OCI-LY1 (cell line): ENCODE results near the gene TRIOBP.

ENCODE experiments used
- H2AFZ ChIP-seq: fragments of 200-600 bp; sonication (generic), shearing (Covaris generic); 2 replicates; pipeline ENCODE4 v1.6.0; 2014; ENCODE audit warnings: antibody characterized with exemption, mild to moderate bottlenecking, low read length
- H3F3A ChIP-seq: fragments of 200-600 bp; sonication (generic), shearing (Covaris generic); 2 replicates; pipeline ENCODE4 v1.6.0; 2014; ENCODE audit warnings: mild to moderate bottlenecking, antibody characterized with exemption, low read length, moderate library complexity; ENCODE audit not compliant: insufficient read depth
- H3K27ac ChIP-seq: fragments of 200-600 bp; sonication (generic); 2 replicates; pipeline ENCODE4 v1.5.1; 2014; ENCODE audit warnings: low read length, mixed run types, mild to moderate bottlenecking, low read depth; ENCODE audit not compliant: poor library complexity, severe bottlenecking
- H3K27me3 ChIP-seq: fragments of 200-600 bp; sonication (generic); 2 replicates; pipeline ENCODE4 v1.6.0; 2014; ENCODE audit warnings: antibody characterized with exemption, mild to moderate bottlenecking, low read length, moderate library complexity; ENCODE audit not compliant: insufficient read depth
- H3K36me3 ChIP-seq: fragments of 200-600 bp; sonication (generic); 2 replicates; pipeline ENCODE4 v1.6.1; 2014; ENCODE audit warnings: mild to moderate bottlenecking, antibody characterized with exemption, low read length, moderate library complexity, mixed read lengths; ENCODE audit not compliant: insufficient read depth
- H3K4me1 ChIP-seq: fragments of 200-600 bp; sonication (generic); 2 replicates; pipeline ENCODE4 v1.5.1; 2014; ENCODE audit warnings: mild to moderate bottlenecking, low read length, moderate library complexity; ENCODE audit not compliant: insufficient read depth, severe bottlenecking
- H3K4me2 ChIP-seq: fragments of 200-600 bp; sonication (generic), shearing (Covaris generic); 2 replicates; pipeline ENCODE4 v1.6.1; 2014; ENCODE audit warnings: low read length
- H3K4me3 ChIP-seq: fragments of 200-600 bp; sonication (generic); 2 replicates; pipeline ENCODE4 v1.5.1; 2014; ENCODE audit warnings: low read length, low read depth, mild to moderate bottlenecking, mixed read lengths; ENCODE audit not compliant: poor library complexity, severe bottlenecking
- H3K79me2 ChIP-seq: fragments of 200-600 bp; shearing (Covaris generic); 2 replicates; pipeline ENCODE4 v1.6.1; 2016; ENCODE audit warnings: mixed run types, low read length, mixed read lengths; ENCODE audit not compliant: insufficient read depth
- H3K9ac ChIP-seq: fragments of 200-600 bp; sonication (generic), shearing (Covaris generic); 2 replicates; pipeline ENCODE4 v1.6.1; 2014; ENCODE audit warnings: mild to moderate bottlenecking, low read length, mixed read lengths
- H3K9me2 ChIP-seq: fragments of 200-600 bp; sonication (generic), shearing (Covaris generic); 2 replicates; pipeline ENCODE4 v1.6.1; 2014; ENCODE audit warnings: low read depth, mild to moderate bottlenecking, low read length, mixed read lengths
- H3K9me3 ChIP-seq: fragments of 200-600 bp; shearing (Covaris generic); 2 replicates; pipeline ENCODE4 v1.6.1; 2014; ENCODE audit warnings: low read length, mixed read lengths
- H4K20me1 ChIP-seq: fragments of 200-600 bp; sonication (generic), shearing (Covaris generic); 2 replicates; pipeline ENCODE4 v1.6.0; 2016; ENCODE audit warnings: mild to moderate bottlenecking, low read length; ENCODE audit not compliant: insufficient read depth
- CTCF ChIP-seq: fragments of 200-600 bp; sonication (generic), shearing (Covaris generic); IDR thresholded peaks from 2 replicates; pipeline ENCODE4 v1.5.1; 2017; ENCODE audit warnings: mild to moderate bottlenecking, antibody characterized with exemption, low read length, moderate library complexity, mixed read lengths
- EZH2 ChIP-seq: fragments of 200-600 bp; sonication (generic), shearing (Covaris generic); IDR thresholded peaks from 2 replicates; pipeline ENCODE4 v1.8.0; 2017; ENCODE audit warnings: borderline replicate concordance, mixed run types, mild to moderate bottlenecking, antibody characterized with exemption, low read length, moderate library complexity, mixed read lengths

The TRIOBP gene

GRCh38 chr22:37812869-37813678 lies 116.2 kb downstream of the TRIOBP start:
- no peak for TF ChIP-seq EZH2
- TF ChIP-seq CTCF = no peak
- no peaks in the 10 kb centered on the region for H3K79me2 ChIP-seq
- H3K4me1 ChIP-seq = peaks cover 23% of the 10 kb centered on the region

GRCh38 chr22:37815593-37815992 lies 118.7 kb downstream of the TRIOBP start:
- Histone ChIP-seq H3K79me2 (no peaks in the 10 kb centered on the region), H3F3A (no peaks in the 10 kb centered on the region), H3K9me2 (no peaks in the 10 kb centered on the region), H2AFZ (no peak overlapping the region), H3K4me3 (no peak overlapping the region), H3K9me3 (no peaks in the 10 kb centered on the region), H3K9ac (no peak overlapping the region), H3K27ac (no peak overlapping the region), H3K27me3 (no peaks in the 10 kb centered on the region), H3K4me1 (peaks cover 21% of the 10 kb centered on the region), H3K4me2 (no peak overlapping the region), H3K36me3 (0 out of 2 replicates have a peak, but pooled peaks cover 13% of the 10 kb centered on the region), H4K20me1 (no peaks in the 10 kb centered on the region)
- TF ChIP-seq CTCF (no peak), EZH2 (no peak)

More at GRCh38 chr22:37812869-37813678, 116.2 kb downstream of the TRIOBP start:
- H2AFZ ChIP-seq = no peak overlapping the region
- no peak overlapping the region for H3K4me2 ChIP-seq
- H3K27me3 ChIP-seq = no peaks in the 10 kb centered on the region
- no peak overlapping the region for H3K27ac ChIP-seq
- H3K9me2 ChIP-seq = no peaks in the 10 kb centered on the region
- no peak overlapping the region for H3K9ac ChIP-seq
- H3K36me3 ChIP-seq = peaks cover 13% of the 10 kb centered on the region; the same call in 1 of the 2 replicates
- no peaks in the 10 kb centered on the region for H4K20me1 ChIP-seq
- H3K9me3 ChIP-seq = no peaks in the 10 kb centered on the region
- H3K4me3 ChIP-seq = no peak overlapping the region
- no peaks in the 10 kb centered on the region for H3F3A ChIP-seq

DNA sequence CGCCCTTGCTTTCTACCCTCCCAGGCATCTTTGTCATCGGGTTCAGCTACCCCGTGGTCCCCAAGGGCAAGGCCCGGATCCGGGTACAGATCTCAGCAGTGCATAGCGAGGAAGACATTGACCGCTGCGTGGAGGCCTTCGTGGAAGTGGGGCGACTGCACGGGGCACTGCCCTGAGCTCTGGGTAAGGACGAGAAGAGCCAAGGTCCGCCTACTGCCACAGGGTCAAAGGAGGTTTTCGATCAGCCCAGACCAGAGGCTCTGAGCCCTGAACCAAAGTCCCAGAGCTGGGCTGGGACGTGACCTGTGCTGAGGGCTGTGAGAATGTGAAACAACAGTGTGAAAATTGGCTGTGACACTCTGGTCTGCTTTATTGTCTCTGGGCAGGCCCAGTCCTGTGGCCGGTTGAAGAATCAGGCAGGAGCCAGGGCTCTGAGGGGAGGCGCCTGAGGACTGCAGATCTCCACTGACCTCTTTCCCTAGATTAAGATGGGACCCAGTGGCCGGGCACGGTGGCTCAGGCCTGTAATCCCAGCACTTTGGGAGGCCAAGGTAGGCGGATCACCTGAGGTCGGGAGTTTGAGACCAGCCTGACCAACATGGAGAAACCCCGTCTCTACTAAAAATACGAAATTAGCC lies 119.8 kb downstream of the TRIOBP start:
- Histone ChIP-seq H3K9me2 (no peaks in the 10 kb centered on the region), H3K79me2 (no peaks in the 10 kb centered on the region), H3F3A (no peaks in the 10 kb centered on the region), H3K4me1 (peaks cover 21% of the 10 kb centered on the region), H3K9ac (no peak overlapping the region), H3K27ac (no peak overlapping the region), H3K4me2 (no peak overlapping the region), H2AFZ (no peak overlapping the region), H3K4me3 (no peak overlapping the region), H4K20me1 (no peaks in the 10 kb centered on the region), H3K36me3 (0 out of 2 replicates have a peak, but pooled peaks cover 13% of the 10 kb centered on the region), H3K27me3 (no peaks in the 10 kb centered on the region), H3K9me3 (no peaks in the 10 kb centered on the region)
- TF ChIP-seq CTCF = no peak
- no peak for TF ChIP-seq EZH2
